OCI-LY3 (cell line): Measurements from ENCODE around the gene SRP68.

Source experiments
- EZH2phosphoT487 ChIP-seq: fragments of 200-600 bp; shearing (Covaris generic); IDR thresholded peaks from 2 replicates; pipeline ENCODE4 v1.6.1; 2018; ENCODE audit warnings: antibody characterized with exemption, mixed run types, low read depth
- TF ChIP-seq, protein P1 (sequence below): fragments of 200-600, 300-600 bp; sonication (generic); IDR thresholded peaks from 2 replicates; pipeline ENCODE4 v1.5.1; 2014; ENCODE audit warnings: antibody characterized with exemption, low read length, low read depth

DNA sequence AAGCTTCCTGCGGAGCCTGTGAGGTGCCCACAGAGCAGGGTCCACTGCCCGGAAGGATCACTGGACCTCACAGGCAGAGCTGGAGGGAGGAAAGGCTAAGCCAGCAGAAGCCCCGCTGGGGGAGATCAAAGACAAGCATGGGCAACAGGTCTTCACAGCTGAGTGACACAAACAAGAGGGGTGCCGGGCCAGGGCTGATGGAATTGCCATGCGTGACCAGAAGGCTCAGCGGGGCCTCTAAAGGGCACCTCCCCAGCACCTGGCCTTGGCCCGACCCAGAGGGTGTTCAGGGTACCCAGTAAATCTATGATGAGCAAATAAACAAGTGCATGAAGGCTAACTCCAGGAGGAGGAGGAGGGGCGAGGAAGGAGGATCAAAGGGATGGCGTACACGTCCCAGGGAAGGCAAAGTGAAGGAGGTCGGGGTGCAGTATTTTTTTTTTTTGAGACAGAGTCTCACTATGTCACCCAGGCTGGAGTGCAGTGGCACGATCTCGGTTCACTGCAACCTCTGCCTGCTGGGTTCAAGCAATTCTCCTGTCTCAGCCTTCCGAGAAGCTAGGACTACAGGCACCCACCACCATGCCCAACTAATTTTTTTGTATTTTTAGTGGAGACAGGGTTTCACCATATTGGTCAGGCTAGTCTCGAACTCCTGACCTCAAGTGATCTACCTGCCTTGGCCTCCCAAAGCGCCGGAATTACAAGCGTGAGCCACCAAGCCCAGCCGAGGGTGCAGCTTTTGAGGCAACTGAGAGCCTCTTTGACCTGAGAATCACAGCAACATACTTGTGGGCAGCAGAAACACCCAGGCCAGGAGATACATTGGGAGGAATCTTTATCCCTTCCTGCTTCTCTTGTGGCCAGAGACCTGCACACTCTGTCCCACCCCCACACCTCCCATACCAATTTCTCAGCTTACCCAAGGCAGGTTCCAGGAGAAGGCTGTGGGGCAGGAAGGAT, 47.4 kb upstream of the SRP68 start:
- TF ChIP-seq, protein P1, sequence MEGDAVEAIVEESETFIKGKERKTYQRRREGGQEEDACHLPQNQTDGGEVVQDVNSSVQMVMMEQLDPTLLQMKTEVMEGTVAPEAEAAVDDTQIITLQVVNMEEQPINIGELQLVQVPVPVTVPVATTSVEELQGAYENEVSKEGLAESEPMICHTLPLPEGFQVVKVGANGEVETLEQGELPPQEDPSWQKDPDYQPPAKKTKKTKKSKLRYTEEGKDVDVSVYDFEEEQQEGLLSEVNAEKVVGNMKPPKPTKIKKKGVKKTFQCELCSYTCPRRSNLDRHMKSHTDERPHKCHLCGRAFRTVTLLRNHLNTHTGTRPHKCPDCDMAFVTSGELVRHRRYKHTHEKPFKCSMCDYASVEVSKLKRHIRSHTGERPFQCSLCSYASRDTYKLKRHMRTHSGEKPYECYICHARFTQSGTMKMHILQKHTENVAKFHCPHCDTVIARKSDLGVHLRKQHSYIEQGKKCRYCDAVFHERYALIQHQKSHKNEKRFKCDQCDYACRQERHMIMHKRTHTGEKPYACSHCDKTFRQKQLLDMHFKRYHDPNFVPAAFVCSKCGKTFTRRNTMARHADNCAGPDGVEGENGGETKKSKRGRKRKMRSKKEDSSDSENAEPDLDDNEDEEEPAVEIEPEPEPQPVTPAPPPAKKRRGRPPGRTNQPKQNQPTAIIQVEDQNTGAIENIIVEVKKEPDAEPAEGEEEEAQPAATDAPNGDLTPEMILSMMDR, result no peak
- TF ChIP-seq EZH2phosphoT487, result no peak
